ENCODE data around the gene CCND2.

- no peak for TF ChIP-seq ZSCAN18 (tag by site-specific recombination; IDR thresholded peaks at IDR 0.05)
- TF ChIP-seq ZNF747 (tag by site-specific recombination; IDR thresholded peaks at IDR 0.05) = no peak
- no peak for TF ChIP-seq GLI4 (tag by site-specific recombination; IDR thresholded peaks at IDR 0.05)
- TF ChIP-seq CTCF (tag by site-specific recombination; IDR thresholded peaks at IDR 0.05) = no peak
- no peak for TF ChIP-seq REST (tag by site-specific recombination; IDR thresholded peaks at IDR 0.05)
- no peak for TF ChIP-seq ZNF274 (IDR thresholded peaks at IDR 0.05; ENCODE audit: low read length)
- TF ChIP-seq ZNF274 (tag by site-specific recombination; IDR thresholded peaks at IDR 0.05; ENCODE audit: borderline replicate concordance) = no peak
- TF ChIP-seq ELK4 (IDR thresholded peaks at IDR 0.05; ENCODE audit: borderline replicate concordance, low read depth, low read length) = no peak
- TF ChIP-seq ZBTB21 (tag by site-specific recombination; IDR thresholded peaks at IDR 0.05) = no peak
Measured at GRCh38 chr12:4303750-4304149, 30.2 kb downstream of the CCND2 start.

Measured in HEK293 (cell line).